Tibial nerve (tissue), 4 donors: ENCODE measurements around the gene SEPTIN5. TPM values are rescaled to one million over a fixed set of nuclear protein-coding genes. Genes with fewer than 3 reads are reported as not detected.

Experiments used
- DNase-seq, 2 donors: peaks; one replicate each; pipeline ENCODE4 v3.0.0-alpha.2; 2019; ENCODE audit warnings: low spot score in 2 of 2
- H3K27ac ChIP-seq, 4 donors: fragments of 200-600 bp; sonication (generic) in 3 of 4; one replicate each; pipeline ENCODE4 v1.5.1; 2017 to 2019; ENCODE audit warnings: mild to moderate bottlenecking in 1 of 4
- H3K27me3 ChIP-seq, 2 donors: fragments of 200-600 bp; sonication (generic) in 1 of 2; one replicate each; pipeline versions ENCODE4 v1.5.1 to v1.6.0; 2017 to 2019
- H3K36me3 ChIP-seq, 3 donors: fragments of 200-600 bp; sonication (generic); one replicate each; pipeline ENCODE4 v1.5.1; 2018 to 2019
- H3K4me1 ChIP-seq, 4 donors: fragments of 200-600 bp; sonication (generic) in 3 of 4; one replicate each; pipeline ENCODE4 v1.5.1; 2017 to 2019
- H3K4me3 ChIP-seq, 4 donors: fragments of 200-600 bp; sonication (generic) in 3 of 4; one replicate each; pipeline ENCODE4 v1.5.1; 2017 to 2019; ENCODE audit warnings: mild to moderate bottlenecking in 1 of 4, moderate library complexity in 1 of 4
- H3K9me3 ChIP-seq, 4 donors: fragments of 200-600 bp; sonication (generic) in 3 of 4; one replicate each; pipeline ENCODE4 v1.5.1; 2017 to 2019
- CTCF ChIP-seq, 5 experiments: fragments of 200-600 bp in 3 of 5; fragments of 450-650 bp in 2 of 5; sonication (generic) in 3 of 5; IDR thresholded peaks; one replicate each; pipeline ENCODE4 v1.5.1; 2016 to 2019; ENCODE audit warnings: antibody characterized with exemption in 5 of 5, mild to moderate bottlenecking in 3 of 5, moderate library complexity in 2 of 5
- EP300 ChIP-seq, 2 donors: sonication (generic); formaldehyde crosslinking; IDR thresholded peaks; one replicate each; pipeline ENCODE4 v1.6.1; 2017; ENCODE audit warnings: antibody characterized with exemption in 2 of 2, mild to moderate bottlenecking in 1 of 2
- POLR2A ChIP-seq, 2 donors: fragments of 450-650 bp; IDR thresholded peaks; one replicate each; pipeline ENCODE4 v1.6.1; 2017; ENCODE audit warnings: antibody characterized with exemption in 2 of 2, mild to moderate bottlenecking in 2 of 2, moderate library complexity in 2 of 2
- WGBS, 2 donors: methylation state at CpG; one replicate each; pipeline ENCODE4 v1.1.5; 2018; 5-methylcytosine and 5-hydroxymethylcytosine counted together
- total RNA-seq, 4 donors: library from RNA; depleted of rRNA; stranded (reverse); fragments of >200 nt; gene quantifications; one replicate each; pipeline ENCODE4 v1.1.0, GENCODE V29; 2016

Gene SEPTIN5
- total RNA-seq, 4 donors from 2014 or later, result 11.4 to 29.1 (median 25.2) TPM

- Histone ChIP-seq H3K9me3 (no peaks in the 10 kb centered on the region), H3K4me3 (peak overlapping the region; percentile 36 to 64 (median 47)), H3K4me1 (peaks cover 0 to 51% (median 20%) of the 10 kb centered on the region in 4 donors), H3K27me3 (peaks cover 0 to 40% of the 10 kb centered on the region in 2 donors), H3K36me3 (peaks cover 0 to 26% (median 0%) of the 10 kb centered on the region in 3 donors), H3K27ac (peak overlapping the region in 2 of 4 donors; percentile 50 to 68)
- 0 to 2% methylated on average over 11 to 58 of the region's 70 CpGs for WGBS, 2 donors
- no peak for TF ChIP-seq EP300 (IDR thresholded peaks at IDR 0.05)
- no peak for TF ChIP-seq CTCF (IDR thresholded peaks at IDR 0.05)
- no peak for TF ChIP-seq POLR2A (IDR thresholded peaks at IDR 0.05)
- DNase-seq, result no peak
These were observed 4.2 kb downstream of the SEPTIN5 start for GRCh38 chr22:19718456-19719049.

GRCh38 chr22:19719050-19719482 lies 4.8 kb downstream of the SEPTIN5 start:
- Histone ChIP-seq H3K27ac (peak overlapping the region in 1 of 4 donors; percentile 68), H3K9me3 (no peaks in the 10 kb centered on the region), H3K27me3 (peaks cover 0 to 42% of the 10 kb centered on the region in 2 donors), H3K4me1 (peaks cover 0 to 51% (median 20%) of the 10 kb centered on the region in 4 donors), H3K4me3 (peak overlapping the region in 3 of 4 donors; percentile 36 to 64 (median 56)), H3K36me3 (peaks cover 0 to 26% (median 0%) of the 10 kb centered on the region in 3 donors)
- TF ChIP-seq CTCF (IDR thresholded peaks at IDR 0.05) (no peak), POLR2A (IDR thresholded peaks at IDR 0.05) (no peak), EP300 (IDR thresholded peaks at IDR 0.05) (no peak)
- 42 to 70% methylated on average over 8 to 17 of the region's 31 CpGs for WGBS, 2 donors
- no peak for DNase-seq

GRCh38 chr22:19719488-19720021 lies 5.3 kb downstream of the SEPTIN5 start:
- Histone ChIP-seq H3K4me1 (peaks cover 0 to 53% (median 19%) of the 10 kb centered on the region in 4 donors), H3K27ac (no peak overlapping the region), H3K4me3 (no peak overlapping the region), H3K9me3 (no peaks in the 10 kb centered on the region), H3K27me3 (peaks cover 0 to 45% of the 10 kb centered on the region in 2 donors), H3K36me3 (peaks cover 0 to 26% (median 0%) of the 10 kb centered on the region in 3 donors)
- TF ChIP-seq POLR2A (IDR thresholded peaks at IDR 0.05) (no peak), CTCF (IDR thresholded peaks at IDR 0.05) (no peak), EP300 (IDR thresholded peaks at IDR 0.05) (no peak)
- WGBS, 2 donors, result 87 to 93% methylated on average over 9 to 12 of the region's 12 CpGs
- no peak for DNase-seq

- Histone ChIP-seq H3K36me3 (peaks cover 0 to 26% (median 0%) of the 10 kb centered on the region in 3 donors), H3K9me3 (no peaks in the 10 kb centered on the region), H3K4me1 (peaks cover 0 to 45% (median 12%) of the 10 kb centered on the region in 4 donors), H3K27me3 (peaks cover 0 to 46% of the 10 kb centered on the region in 2 donors), H3K27ac (no peak overlapping the region), H3K4me3 (no peak overlapping the region)
- 96 to 97% methylated on average over 21 to 25 of the region's 26 CpGs for WGBS, 2 donors
- DNase-seq, result no peak
- TF ChIP-seq CTCF (IDR thresholded peaks at IDR 0.05), result no peak
- no peak for TF ChIP-seq POLR2A (IDR thresholded peaks at IDR 0.05)
- no peak for TF ChIP-seq EP300 (IDR thresholded peaks at IDR 0.05)
These were observed 6.0 kb downstream of the SEPTIN5 start for GRCh38 chr22:19720150-19720827.

- H3K27ac ChIP-seq, result no peak overlapping the region
- TF ChIP-seq POLR2A (IDR thresholded peaks at IDR 0.05) (no peak), CTCF (IDR thresholded peaks at IDR 0.05) (no peak), EP300 (IDR thresholded peaks at IDR 0.05) (no peak)
- DNase-seq, result no peak
- peaks cover 0 to 48% of the 10 kb centered on the region in 2 donors for H3K27me3 ChIP-seq
- peaks cover 0 to 26% (median 0%) of the 10 kb centered on the region in 3 donors for H3K36me3 ChIP-seq
- H3K4me1 ChIP-seq, result peaks cover 0 to 43% (median 12%) of the 10 kb centered on the region in 4 donors
- 83 to 94% methylated on average over 1 to 2 of the region's 2 CpGs for WGBS, 2 donors
- H3K9me3 ChIP-seq, result no peaks in the 10 kb centered on the region
- no peak overlapping the region for H3K4me3 ChIP-seq
These were observed 6.7 kb downstream of the SEPTIN5 start for GRCh38 chr22:19720999-19721329.
